NCI-H526 treated with DMSO at 0.1 percent for 48 hours (cell line): ENCODE measurements around the gene IL20.
"Not testable (repeated sequence)": the region's sequence is repeated elsewhere in the genome, so short reads cannot be mapped to it uniquely, and the experiment has no call there.

Experiments used
- DNase-seq: peaks from one replicate; lab custom pipeline; 2025; lab: John Stamatoyannopoulos, UW

The IL20 gene

GRCh38 chr1:206843626-206844025 is 21.8 kb upstream of the IL20 start:
- DNase-seq, result no peak

- DNase-seq, result no peak
Measured at GRCh38 chr1:206846487-206846886, 18.9 kb upstream of the IL20 start.

DNA sequence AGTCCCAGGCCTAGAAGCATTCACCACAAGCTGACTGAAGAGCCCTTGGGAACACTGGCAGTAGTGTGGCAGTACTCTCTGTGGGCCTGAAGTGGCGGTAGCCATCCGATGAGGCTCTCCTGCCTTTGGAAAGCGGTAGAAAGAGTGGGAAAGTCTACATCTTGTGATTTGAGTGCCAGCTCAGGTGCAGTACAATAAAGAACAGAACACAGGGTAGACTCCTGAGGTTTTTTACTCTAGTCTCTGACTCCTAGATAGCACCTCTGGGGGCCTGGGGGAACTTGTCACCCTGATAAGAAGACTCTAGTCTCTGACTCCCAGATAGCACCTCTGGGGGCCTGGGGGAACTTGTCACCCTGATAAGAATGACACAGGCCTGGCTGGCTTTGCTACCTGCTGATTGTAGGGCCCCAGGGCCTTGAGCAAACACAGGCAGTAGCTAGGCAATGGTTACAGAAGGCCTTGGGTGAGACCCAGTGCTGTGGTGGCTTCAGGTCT is 18.0 kb upstream of the IL20 start:
- DNase-seq, result no peak

GRCh38 chr1:206847946-206848345 is 17.5 kb upstream of the IL20 start:
- DNase-seq, result no peak

- no peak for DNase-seq
Measured at GRCh38 chr1:206850401-206850800, 15.0 kb upstream of the IL20 start.

DNA sequence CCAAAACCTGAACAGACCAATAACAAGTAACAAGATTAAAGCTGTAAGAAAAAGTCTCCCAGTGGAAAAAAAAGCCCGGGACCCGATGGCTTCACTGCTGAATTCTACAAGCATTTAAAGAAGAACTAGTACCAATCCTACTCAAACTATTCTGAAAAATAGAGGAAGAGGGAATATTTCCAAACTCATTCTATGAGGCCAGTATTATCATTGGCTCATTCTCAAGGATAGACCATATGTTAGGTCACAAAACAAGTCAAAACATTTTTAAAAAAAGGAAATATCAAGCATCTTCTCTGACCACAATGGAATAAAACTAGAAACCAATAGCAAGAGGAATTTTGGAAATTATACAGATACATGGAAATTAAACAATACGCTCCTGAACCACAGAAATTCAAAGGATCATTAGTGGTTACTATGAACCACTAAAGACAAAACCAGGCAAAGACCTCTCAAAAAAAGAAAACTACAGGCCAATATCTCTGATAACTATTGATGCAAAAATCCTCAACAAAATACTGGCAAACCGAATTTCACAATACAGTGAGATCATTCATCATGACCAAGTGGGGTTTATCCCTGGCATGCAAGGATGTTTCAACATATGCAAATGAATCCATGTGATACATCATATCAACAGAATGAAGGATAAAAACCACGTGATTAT is 13.9 kb upstream of the IL20 start:
- no peak for DNase-seq

DNA sequence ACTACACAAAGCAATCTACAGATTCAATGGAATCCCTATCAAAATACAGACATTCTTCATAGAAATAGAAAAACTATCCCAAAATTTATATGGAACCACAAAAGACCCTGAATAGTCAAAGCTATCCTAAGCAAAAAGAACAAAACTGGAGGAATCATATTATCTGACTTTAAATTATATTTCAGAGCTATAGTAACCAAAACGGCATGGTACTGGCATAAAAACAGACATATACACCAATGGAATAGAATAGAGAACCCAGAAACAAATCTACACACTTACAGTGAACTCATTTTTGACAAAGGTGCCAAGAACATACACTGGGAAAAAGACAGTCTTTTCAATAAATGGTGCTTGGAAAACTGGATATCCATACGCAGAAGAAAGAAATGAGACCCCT is 12.8 kb upstream of the IL20 start:
- DNase-seq, result not testable (repeated sequence)

DNA sequence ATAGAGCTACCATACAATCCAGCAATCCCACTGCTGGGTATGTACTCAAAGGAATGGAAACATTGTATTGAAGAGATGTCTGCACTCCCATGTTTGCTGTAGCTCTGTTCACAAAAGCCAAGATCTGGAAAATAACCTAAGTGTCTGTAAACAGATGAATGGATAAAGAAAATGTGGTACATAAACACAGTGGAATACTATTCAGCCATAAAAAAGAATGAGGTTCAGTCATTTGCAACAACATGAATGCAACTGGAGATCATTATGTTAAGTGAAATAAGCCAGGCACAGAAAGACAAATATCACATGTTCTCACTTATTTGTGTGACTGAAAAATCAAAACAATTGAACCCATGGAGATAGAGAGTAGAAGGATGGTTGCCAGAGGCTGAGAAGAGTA is 11.7 kb upstream of the IL20 start:
- not testable (repeated sequence) for DNase-seq

DNA sequence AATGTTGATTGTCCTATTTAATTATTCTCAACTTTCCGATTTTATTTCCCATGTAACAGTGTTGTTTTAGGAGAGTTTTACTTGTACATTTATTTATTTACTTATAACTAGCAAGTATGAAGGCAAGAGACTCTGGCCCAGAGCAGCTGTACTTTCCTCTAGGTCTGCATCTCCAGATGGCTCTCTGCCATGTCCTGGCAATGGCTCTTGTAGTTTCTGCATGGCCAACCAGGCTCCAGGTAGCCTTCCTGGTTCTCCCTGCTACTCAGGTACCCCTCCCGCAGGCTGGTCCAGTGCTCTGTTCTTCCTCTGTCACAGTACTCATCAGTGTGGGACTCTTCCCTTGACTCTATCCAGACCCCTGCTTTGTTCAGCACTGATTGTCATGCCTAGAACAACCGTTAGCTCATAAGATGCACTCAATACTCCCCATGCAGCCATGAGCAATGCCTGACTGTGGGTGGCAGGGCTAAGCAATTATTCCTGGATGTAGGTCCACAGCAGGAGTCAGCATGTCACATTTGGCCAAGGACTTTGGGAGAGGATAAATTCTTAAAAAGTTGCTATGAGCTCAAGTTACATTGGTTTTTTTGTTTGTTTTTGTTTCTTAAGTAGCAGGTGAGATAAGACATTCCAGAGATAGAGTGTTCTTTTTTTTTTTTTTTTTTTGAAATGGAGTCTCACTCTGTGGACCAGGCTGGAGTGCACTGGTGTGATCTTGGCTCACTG is 10.9 kb upstream of the IL20 start:
- no peak for DNase-seq

- DNase-seq, result no peak
Measured at GRCh38 chr1:206855859-206856258, 9.6 kb upstream of the IL20 start.

- DNase-seq, result no peak
Measured at GRCh38 chr1:206856674-206857464, 8.6 kb upstream of the IL20 start.

DNA sequence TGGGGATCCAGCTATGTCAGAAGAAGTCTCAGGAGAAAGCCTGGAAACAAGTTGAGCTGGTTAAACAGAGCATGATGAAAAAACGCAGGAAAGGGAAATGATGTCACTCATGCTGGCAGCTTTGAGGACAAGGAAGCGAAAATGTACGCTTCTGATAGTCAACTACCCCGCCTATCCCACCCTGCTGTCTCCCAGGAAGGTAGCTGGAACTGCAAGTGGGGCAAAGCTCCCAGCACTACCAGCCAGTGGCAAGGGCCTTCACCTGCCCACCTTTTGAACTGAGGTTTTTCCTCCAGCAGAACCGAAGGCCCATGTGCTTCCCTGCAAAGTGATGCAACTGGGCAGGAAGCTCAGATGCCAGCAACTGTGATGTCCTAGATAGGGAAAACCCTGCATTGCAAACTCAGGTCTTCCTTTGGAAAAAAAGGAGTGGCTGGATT is 6.3 kb upstream of the IL20 start:
- no peak for DNase-seq

- DNase-seq, result no peak
Measured at GRCh38 chr1:206860165-206860564, 5.3 kb upstream of the IL20 start.

GRCh38 chr1:206863266-206863665 is 2.2 kb upstream of the IL20 start:
- DNase-seq, result no peak

DNA sequence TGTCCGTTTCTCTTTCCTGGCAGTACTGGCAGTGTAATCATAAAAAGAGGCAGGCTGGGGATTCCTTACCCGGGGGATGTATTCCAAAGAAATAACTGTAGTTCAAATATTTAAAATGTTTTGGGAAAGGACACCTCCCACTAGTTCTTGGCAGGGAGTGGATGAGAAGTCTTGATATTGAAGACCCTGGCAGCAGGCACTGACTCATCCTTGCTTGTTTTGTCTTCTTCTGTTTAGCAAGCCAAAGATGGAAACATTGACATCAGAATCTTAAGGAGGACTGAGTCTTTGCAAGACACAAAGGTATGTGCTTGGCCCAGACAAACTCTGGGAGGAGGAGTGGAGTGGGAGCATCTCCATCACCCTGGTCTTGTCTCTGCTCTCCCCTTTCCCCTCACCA is 639 bp downstream of the IL20 start:
- DNase-seq, result no peak

- DNase-seq, result no peak
Measured at GRCh38 chr1:206867239-206867638, 1.8 kb downstream of the IL20 start.

- DNase-seq, result no peak
Measured at GRCh38 chr1:206867716-206868115, 2.3 kb downstream of the IL20 start.

DNA sequence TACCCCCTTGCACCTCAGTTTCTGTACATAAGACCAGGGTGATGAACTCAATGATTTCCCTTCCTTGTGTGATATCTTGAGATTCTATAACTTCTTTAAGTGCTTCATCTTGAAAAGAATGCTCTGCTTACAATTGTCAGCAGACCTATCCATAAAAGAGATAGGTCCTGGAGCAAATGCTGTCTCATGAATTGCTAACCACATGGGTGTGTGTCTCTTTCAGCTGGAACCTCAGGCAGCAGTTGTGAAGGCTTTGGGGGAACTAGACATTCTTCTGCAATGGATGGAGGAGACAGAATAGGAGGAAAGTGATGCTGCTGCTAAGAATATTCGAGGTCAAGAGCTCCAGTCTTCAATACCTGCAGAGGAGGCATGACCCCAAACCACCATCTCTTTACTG is 2.8 kb downstream of the IL20 start:
- no peak for DNase-seq

DNA sequence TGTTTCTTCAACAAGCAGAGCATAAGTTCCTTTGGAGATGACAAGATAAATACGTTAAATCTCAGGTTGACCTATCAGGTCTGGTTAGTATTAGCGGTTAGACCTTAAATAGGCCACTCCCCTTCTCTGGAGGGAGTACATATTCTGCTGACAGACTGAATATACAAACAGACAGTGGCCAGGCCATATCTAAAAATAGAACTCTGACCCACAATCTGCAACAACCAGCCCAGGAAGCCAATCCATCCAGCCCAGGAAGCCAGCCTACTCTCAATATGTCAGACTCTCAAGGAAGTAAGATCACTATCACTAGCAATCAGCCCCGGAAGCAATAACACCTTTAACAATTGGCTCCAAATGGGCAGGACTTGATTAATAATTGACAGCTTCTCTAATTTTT is 6.7 kb downstream of the IL20 start:
- no peak for DNase-seq

DNA sequence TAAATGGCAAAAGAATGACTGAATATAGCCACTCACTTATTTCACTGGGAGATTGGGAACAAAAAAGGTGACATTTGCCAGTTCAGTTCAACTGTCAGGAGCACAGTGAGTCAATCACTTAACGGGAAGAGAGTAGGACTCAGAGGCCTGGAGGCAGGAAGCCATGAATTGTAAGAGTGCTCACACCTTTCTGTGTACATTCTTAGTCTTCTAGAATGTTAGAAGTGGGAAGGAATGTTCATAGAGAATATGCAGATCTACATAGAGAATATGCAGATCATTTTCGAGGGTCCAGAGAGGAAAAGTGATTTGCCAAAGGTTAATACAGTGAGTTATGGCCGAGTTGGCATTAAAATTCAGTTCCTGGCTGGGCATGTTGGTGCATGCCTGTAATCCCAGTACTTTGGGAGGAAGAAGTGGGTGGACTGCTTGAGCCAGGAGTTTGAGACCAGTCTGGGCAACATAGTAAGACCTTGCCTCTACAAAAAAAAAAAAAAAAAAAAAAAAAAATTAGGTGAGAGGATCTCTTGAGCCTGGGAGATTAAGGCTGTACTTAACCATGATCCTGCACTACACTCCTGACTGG is 8.3 kb downstream of the IL20 start:
- DNase-seq, result no peak

- no peak for DNase-seq
Measured at GRCh38 chr1:206875752-206876377, 10.4 kb downstream of the IL20 start.

DNA sequence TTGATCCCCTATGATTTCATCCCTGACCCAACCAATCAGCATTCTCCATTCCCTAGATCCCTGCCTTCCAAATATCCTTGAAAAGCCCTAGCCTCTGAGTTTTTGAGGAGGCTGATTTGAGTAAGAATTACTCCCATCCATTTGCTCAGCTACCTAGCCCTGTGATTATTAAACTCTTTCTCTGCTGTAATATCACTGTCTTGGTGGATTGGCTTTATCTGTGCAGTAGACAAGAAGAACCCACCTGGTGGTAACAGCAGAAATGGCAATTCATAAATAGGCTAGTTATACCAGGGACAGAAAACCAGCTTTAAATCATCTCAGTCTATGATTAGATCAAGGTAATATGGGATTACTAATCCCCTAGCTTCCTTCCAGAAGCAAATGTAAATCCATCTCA is 13.0 kb downstream of the IL20 start:
- DNase-seq, result no peak
